ENCODE results near the gene SLIT1. TPM values are rescaled to one million over a fixed set of nuclear protein-coding genes. Genes with fewer than 3 reads are reported as not detected.

SLIT1 gene
- polyA plus RNA-seq, 5 donors: 3.7 to 8.0 (median 4.4) TPM

- no peak for DNase-seq
Observed at GRCh38 chr10:97174276-97174775, 11.4 kb downstream of the SLIT1 start.

DNA sequence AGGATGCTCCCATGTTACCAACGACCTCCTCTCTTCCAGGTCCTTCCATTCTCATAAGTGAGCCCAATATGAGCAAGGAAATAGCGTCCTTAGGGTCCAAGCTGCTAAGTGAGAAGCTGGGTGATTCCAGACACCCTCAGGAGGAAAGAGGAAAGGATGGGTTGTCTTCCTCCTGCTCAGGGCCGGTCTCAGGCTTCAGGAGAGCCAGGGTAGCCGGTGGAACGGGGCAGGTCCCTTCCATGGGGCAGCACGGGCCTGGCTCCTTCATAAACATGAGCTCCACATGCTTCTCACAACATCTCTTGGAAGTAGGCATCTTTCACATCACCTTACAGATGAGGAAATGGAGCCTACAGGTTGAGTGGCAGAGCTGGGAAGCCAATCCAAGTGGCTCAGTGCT, 12.7 kb downstream of the SLIT1 start:
- DNase-seq: no peak

- no peak for DNase-seq
Observed at GRCh38 chr10:97171001-97171400, 14.8 kb downstream of the SLIT1 start.

DNA sequence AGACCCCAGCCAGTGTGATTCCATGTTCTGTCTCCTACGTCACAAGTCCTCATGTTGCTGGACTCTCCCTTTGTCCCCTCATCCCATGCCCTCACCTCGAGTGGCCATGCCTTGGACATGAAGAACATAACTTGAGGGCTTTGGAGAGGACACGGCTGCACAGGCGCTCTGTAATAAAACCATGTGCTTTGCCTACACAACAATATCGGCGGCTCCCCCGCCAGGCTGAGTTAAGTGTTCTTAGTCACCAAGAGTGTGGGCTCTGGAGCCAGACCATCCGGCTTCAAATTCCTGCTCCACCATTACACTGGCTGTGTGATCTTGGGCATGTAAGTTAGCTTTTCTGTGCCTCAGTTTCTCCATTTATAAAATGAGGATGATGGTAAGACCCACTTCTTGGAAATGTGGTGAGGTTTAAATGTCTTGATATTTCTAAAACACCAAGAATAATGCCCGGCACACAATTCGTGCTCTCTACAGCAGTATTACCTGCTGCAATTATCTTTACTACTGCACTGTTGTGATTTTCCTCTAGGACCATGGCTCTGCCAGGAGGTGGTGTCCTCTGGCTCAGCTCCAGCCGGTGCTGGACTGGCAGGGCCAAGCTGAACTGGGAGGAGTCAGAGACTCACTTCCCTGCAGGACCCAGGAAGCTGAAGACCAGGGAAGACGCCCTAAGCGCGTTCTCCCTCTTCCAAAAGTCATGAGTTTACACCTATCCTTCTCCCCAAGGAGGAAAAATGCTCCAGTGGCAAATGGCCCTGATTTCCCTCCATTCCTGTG, 15.7 kb downstream of the SLIT1 start:
- DNase-seq: no peak

GRCh38 chr10:97169063-97169462, 16.7 kb downstream of the SLIT1 start:
- no peak for DNase-seq

DNA sequence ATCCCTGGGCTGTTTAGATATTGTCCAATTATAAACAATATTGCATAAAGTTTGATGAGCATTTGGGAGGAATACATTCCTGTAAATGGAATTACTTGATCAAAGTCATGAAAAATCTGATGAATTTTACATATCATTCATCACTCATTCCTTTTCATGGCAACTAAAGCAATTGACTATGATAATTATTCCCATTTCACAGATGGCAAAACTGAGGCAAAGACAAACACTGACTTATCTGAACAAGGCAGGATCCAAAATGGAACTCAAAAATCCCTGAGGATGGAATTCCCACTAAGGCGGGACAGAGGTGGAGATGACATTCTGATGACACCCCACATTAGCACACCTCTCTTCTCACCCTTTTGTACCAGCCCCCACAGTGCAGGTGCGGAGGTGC, 17.1 kb downstream of the SLIT1 start:
- no peak for DNase-seq

DNA sequence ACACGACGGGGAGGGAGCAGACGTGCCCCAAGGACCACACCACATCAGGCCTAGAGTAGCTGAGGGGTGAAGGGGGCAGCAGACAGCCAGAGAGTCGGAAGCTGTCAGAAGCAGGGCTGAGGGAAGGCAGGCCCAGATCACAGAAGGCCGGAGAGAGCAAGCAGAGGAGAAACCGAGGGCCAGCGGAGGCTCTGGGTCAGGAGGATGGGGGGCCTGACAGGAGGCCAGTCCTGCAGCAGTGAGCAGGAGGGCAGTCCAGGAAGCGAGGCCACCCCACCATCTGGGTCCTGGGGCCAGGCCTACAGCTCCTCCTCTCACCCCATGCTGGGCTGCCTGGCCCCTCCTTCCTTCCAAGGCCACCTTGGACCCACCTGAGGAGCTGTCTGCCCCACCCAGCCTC, 20.3 kb downstream of the SLIT1 start:
- no peak for DNase-seq

DNA sequence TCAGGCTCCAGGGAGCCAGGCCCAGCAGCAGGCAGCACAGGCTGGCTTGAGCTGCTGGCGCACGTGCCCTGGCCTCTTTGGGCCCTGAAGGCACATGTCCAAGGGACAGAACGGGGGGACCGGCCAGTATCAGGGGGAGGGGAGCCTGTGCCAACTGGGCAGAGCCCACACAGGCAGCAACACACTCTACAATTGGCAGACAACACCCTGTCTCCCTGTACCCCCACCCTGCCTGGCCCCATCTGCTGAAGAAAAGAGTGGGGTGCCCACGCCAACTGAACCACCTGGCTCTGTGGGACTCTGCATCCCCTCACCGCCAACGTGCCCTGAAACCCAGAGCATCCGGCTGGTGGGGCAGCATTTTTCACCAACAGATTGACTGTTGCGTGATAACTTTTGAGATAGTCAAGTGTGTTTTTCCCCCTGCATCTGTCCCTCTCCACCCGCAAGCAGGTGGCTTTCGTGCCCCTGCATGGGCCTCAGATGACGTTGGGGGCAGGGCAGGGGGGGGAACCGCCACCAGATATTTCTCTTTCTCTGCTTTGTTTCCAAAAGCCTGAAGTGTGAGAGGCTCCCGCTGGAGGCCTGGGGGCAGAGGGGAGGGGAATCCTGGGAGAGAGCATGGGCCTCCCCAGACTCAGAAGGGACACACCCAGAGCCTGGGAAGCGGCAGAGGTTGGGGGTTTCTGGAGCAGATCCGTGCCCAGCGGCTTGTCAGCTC, 21.8 kb downstream of the SLIT1 start:
- DNase-seq: no peak

DNA sequence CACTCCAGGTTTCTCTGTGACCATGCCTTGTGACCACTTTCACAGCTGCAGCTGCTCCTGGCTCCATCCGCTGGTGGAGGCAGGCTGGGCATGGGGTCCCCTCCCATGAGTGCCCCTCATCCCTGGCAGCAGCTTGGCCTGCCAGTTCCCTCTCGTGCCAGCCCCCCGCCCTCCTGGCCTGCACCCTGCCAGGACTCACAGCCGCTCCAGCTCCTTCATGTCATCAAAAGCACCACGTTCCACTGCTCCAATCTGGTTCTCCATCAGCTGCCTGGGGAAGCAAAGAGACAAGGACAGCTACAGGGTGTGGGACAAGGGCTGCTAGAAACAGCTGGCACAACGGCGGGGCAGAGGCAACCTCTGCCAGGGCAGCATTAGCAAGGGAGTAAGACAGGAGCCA, 22.6 kb downstream of the SLIT1 start:
- DNase-seq: no peak

DNA sequence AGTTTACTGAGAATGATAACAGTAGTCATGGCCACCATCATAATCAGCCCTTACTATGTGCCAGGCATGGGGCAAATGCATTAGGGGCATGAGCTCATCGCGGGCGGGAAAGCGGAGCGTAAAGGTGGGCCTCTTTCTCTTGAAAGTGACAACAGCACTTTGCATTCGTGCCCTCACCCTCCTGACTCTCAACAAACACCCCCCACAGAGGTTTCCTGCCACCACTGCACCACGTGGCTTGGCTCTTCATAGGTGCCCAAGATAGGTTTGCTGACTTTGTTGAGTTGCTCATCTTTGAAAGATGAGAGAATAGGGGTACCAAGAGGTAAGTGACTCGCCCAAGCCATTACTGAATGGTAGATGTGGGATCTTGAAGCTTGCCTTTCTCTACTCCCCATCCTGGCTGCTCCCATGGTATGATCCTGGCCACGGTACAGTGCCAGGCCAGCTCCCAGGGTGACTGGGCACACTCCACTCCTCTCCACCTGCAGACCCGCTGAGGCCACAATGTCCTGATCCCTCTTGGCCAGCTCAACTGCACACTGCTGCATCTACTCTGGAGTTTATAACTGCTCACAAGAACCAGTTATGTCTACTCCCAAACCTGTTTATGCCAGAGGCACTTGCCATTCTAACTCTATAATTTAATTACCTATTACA, 26.0 kb downstream of the SLIT1 start:
- DNase-seq: no peak

DNA sequence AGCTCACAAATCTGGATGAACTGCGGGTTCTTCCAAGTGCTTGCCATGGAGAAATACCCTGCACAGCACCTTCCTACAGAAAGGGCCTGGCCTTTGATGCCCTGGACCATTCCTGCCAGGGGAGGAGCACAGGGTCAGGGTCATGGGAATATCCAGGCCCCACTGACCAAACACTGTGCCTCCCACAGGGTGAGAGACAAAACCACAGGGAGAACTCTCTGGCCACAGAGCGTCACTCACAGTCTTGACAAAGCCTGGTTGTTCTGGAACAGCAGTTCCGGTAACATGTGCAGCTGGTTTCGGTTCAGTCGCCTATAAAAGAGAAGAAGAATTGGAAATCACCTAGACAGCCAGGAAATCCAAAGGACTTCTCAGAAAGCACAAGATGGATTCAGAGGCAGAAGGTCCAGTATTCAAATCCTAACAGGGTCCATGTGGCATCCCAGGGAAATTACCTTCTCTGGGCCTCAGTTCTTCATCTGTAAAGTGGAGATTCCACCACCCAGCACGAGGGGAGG, 28.1 kb downstream of the SLIT1 start:
- no peak for DNase-seq

DNA sequence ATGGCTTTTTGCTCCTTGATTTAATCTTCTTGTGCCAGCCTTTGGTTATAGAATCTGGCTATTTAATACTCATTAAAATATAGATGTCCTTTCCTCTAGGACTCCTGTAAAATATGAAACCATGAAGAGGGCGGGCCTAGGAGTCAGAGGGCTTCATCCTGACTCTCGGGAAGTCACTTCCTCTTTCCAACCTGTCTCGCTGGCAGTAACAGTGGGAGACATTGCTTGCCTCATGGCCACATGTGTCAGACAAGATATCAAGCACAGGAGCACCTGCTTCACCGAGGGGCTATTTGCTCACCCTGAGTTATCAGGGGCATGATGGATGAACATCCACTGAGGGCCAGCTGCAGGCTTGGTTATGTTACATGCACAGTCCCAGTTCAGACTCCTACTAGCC, 31.0 kb downstream of the SLIT1 start:
- no peak for DNase-seq

DNA sequence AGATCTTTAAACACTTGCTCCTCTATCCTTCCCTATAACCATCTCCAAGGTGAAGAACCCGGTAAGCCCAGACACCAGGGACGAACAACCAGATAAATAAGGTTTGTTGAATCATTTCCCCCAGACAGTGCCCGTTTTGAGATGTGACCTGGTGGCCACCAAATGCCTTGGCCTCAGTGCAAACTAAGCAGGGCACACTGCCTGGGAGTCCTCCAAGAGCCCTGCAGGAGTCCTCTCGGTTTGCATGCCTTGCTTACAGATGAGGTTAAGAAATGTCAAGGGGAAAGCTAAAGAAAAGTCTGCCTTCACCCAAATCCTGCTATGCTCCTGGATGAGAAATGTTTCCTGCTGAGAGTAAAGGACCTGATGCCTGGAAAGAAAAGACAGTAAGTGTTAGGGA, 31.6 kb downstream of the SLIT1 start:
- no peak for DNase-seq

GRCh38 chr10:97153270-97153850, 32.4 kb downstream of the SLIT1 start:
- DNase-seq: no peak

GRCh38 chr10:97151307-97151914, 34.3 kb downstream of the SLIT1 start:
- no peak for DNase-seq

DNA sequence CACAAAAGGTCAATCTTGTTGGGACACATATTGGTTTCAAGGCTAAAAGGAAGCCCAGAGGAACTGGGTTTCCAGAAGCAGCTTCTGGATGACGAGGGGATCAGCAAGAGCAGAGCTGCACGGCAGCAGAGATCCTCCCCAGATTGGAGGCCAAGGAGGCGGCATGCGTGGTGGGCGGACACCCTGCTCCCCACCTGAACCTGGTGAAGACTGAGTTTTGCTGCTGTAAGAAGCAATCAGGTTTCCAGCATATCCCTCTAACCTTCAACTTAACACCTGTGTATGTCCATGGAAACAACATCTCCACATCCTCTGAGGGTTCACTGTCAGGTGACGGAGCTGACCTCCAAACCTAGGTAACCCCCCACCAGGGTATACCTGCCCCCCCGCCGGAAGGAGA, 35.1 kb downstream of the SLIT1 start:
- no peak for DNase-seq

GRCh38 chr10:97150013-97150595, 35.7 kb downstream of the SLIT1 start:
- no peak for DNase-seq

DNA sequence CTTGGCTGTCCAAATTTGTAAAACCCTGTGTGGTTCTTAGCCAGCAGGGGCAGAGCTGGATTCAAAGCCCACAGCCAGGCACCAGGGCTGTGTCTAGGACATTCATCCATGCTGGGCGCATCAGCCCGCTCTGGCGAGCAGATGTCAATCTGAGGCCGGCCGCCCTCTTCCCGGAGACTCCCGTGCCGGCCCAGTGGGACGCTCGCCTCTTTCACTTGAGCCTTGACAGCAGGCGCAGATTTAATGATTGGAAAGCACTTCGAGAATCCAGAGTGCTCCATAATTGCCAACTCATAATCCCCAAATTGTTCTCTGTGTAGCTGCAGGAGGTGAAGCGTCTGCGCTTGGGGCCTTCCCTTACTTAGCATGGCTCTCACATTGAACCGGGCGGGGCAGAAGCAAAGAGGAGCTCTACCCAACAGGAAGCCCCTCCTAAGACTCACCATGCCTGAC, 36.7 kb downstream of the SLIT1 start:
- DNase-seq: no peak

DNA sequence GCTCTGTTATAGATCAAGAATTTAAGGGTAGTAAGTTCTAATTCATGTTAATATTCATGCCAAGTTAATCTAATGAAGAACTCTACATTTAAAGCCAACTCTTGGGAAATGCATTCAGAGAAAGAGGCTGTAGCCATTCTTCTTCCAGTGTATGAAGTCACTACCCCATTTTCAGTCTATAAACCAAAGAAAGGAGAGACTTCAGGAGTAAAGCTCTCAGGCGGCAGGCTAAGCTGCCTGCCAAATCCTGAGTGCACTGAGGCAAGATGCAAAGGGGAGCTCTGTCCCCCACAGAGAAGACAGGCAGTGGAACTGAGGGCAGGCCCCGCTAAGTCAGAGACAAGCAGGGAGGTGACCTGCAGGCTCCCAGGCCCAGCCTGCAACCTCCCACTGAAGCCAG, 41.5 kb downstream of the SLIT1 start:
- DNase-seq: no peak

- DNase-seq: peak; percentile 83 to 84
Observed at GRCh38 chr10:97142834-97143233, 42.9 kb downstream of the SLIT1 start.
